NCI-H2196 treated with DMSO at 0.1 percent for 48 hours (cell line): ENCODE data around the gene FDX2.
"Not testable (repeated sequence)": the region's sequence is repeated elsewhere in the genome, so short reads cannot be mapped to it uniquely, and the experiment has no call there.

Experiments used
- DNase-seq: peaks from one replicate; lab custom pipeline; 2025; ENCODE audit not compliant: unreplicated experiment; lab: John Stamatoyannopoulos, UW

The FDX2 gene

DNA sequence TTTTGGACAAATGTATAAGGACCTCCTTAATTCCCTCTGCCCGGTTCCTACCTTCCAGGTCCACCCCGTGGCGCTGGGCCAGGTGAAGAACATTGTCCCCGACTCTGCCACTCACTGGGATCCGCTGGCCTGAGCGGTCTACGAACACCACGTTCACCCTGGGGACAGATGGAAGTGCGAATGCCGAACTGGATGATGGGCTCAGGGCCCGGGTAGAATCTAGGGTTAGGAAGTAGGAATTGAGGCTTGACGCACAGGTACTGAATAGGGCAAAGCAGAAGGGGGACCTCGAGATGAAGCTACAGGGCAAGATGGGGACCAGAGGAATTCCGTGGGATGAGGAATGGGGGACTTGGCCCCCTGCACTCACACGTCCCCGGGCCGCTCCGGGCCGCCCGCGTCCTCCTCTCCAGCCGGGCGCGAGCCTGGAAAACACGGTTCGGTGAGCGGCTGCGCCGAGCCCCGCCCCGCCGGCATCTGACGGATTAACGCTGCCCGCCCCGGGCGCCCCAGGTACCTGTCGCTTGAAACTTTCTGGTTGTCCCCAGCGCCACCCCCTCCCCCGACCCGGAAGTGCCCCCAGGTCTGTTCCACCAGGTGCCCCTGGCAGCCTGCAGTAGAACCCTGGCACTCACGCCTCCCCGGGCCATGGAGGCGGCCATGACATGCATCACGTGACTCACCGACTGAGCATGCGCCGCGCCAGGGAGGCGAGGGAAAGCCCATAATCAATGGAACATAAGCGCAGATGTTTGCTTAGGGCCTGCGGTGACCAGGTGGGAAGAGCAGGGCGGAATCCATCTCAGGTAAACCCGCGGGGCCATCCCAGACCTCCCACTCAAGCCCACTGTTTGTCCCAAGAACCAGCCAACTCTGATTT lies at the start of gene FDX2:
Gene FDX2, minus strand, starts transcription at position 681 of the 880 bp plus-strand sequence. Its CDS starts 19 bp downstream, at position 662.
- DNase-seq, result peak; percentile 82

DNA sequence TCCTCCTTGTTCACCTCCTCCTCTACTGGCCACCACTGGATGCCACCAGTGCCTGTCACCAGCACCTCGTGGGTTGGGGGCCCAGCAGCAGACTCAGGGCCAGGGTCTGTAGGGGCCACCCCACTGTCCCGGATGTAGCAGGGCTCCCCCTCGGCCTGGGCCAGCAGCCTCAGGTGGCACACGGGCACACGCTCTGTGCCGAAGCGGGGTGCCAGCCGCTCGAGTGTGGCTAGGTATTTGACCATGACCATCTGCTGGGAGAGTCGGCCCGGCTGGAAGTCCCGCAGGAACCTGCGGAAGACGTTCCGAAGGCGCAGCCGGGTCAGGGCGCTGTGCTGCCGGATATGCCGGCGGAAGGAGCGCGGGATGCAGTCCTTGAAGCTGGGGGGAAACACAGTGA lies 49.7 kb upstream of the FDX2 start:
- DNase-seq, result no peak

DNA sequence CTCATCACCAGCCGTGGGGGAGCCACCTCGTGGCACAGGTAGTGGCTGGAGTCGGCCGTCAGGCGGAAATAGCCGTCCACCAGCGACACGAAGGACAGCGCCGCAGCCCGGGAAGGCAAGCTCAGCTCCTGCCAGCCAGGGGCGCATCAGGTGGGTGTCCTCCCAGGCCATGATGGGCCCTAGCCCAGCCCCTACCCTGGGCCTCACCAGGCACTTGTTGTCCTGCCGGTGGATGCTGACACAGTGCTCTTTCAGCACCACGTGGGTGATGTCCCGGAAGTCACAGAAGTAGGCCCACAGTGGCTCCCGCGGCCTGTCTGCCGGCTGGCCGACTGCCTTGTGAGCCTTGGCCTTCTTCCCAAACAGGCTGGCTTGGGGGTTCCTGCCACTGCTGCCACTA lies 48.8 kb upstream of the FDX2 start:
- DNase-seq, result no peak

- no peak for DNase-seq
Measured at GRCh38 chr19:10363789-10364281, 48.0 kb upstream of the FDX2 start.

DNA sequence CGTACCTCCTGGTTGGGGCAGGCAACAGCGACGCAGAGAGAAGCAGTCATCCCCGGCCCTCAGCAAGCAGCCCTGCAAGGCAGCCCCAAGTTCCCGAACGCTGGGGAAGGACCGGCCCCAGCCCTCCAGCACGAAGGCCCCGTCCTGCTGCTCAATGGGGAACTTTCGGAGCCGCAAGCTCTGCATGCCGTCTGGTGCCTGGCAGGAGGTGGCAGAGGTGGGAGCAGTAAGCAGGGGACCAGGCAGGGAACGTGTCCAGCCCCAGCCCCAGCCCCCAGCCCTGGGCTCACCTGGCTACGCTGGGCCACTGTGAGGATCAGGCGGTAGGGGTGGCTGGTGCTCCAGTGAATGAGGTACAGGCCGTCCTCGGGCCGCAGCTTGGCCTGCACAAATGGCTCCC lies 46.4 kb upstream of the FDX2 start:
- DNase-seq, result no peak

- no peak for DNase-seq
Measured at GRCh38 chr19:10361569-10362011, 45.8 kb upstream of the FDX2 start.

GRCh38 chr19:10356431-10356830 lies 40.6 kb upstream of the FDX2 start:
- no peak for DNase-seq

DNA sequence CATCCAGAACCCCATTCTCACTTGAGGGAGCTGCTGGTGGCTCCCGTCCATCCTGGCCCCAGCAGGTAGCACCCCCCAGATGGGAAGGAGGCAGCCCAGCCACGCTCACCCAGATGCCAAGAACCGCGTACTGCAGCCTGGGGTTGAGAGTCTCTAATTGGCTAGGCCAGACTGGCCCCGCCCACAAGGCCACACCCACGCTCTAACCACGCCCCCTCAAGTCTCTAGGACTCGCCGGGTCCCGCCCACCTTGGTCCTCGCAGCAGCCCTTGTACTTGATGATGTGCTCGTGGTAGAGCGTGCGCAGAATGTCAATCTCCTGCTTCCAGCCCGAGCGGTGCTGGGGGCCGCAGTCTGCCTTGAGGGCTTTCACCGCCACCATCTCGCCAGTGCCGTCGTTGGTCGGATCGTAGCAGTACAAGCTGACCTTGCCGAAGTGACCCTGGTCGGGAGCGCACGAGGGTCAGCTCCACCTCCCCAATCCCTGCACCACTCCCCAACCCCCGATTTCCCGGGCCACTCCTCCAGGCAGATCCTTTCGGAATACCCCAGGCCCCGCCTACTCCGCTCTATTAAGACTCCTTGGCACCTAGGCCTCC lies 38.1 kb upstream of the FDX2 start:
- DNase-seq, result no peak

DNA sequence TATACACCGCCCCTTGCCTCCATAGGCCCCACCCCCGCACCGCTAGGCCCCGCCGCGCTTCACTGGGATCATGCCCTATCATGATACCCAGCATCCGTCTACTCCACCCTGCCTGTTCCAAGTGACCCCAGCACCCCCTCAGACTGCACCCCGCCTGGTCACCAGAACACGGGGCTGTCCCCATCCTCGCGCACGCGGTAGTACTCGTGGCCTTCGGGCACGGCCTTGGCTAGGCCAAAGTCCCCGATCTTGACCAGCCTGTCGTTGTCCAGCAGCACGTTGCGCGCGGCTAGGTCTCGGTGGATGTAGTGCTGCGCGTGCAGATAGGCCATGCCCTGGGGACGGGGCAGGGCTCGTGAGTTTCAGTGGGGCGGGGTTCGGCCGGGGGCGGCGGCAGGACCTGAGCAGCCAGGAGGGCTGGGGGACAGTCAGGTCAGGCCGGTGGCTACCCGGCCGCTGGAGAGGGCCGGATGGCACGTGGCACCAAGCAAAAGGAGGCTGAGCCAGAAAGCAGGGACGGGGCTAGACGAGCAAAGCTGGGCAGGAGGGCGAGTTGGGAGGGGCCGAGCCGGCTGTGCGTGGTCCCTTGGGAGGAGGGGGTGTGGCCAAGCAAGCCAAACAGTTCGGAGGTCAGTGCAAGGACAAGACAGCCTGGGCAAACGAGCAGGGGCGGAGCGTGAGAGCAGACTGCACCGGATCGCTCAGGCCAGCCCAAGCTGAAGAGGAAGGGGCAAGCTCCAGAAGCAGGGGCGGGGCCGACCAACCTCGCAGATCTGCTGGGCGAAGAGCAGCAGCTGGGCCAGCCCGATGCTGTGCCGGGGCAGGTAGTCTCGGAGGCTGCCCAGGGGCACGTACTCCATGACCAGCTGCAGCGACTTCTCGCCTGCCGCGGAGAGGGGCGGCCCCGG lies 37.2 kb upstream of the FDX2 start:
- DNase-seq, result no peak

- DNase-seq, result no peak
Measured at GRCh38 chr19:10346509-10346908, 30.7 kb upstream of the FDX2 start.

DNA sequence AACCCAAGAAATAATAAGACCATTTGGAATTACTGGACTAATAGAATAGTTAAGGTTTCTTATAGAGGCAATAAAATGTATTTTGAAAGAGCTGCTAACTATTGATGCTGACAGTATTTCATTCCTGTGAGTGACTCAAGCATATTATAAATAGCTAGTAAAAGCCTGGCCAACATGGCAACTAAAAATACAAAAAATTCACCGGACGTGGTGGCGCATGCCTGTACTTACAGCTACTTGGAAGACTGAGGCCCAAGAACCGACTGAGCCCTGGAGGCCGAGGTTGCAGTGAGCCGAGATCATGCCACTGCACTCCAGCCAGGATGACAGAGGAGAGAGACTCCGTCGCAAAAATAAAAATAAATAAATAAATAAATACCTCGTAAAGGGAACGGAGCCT lies 29.0 kb upstream of the FDX2 start:
- no peak for DNase-seq

- no peak for DNase-seq
Measured at GRCh38 chr19:10343495-10343894, 27.7 kb upstream of the FDX2 start.

- no peak for DNase-seq
Measured at GRCh38 chr19:10339977-10340376, 24.2 kb upstream of the FDX2 start.

DNA sequence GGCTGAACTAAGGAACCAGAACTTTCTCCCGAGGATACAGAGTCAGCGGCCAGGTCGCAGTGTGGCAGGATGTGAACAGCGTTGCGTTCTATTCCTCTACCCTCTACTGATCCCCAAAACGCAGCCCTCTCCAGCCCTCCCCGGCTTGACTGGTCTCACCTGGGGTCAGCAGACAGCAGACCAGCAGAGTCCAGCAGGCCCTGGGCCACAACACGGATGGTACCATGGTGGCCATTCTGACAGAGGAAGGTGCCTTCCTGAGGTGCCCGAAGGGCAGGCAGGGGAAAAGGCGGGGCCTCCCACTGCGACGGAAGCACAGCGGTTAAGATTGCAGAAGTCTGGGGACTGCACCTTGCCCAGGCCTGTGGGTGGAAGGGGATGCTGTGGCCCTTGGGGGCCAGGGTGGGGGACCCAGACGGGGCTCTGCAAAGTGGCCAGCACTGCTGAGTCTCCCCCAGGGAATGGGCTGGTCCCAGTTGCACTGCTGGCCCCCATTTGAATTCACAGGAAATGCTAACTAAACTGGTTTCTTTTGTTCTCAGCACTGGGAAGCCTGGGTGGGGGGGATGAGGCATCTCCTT lies 23.7 kb upstream of the FDX2 start, which contains the start of gene ICAM3:
Gene ICAM3, minus strand, starts transcription at position 245 of the 581 bp plus-strand sequence. Its CDS starts 10 bp downstream, at position 235.
- DNase-seq, result no peak

- no peak for DNase-seq
Measured at GRCh38 chr19:10338940-10339339, 23.1 kb upstream of the FDX2 start.

DNA sequence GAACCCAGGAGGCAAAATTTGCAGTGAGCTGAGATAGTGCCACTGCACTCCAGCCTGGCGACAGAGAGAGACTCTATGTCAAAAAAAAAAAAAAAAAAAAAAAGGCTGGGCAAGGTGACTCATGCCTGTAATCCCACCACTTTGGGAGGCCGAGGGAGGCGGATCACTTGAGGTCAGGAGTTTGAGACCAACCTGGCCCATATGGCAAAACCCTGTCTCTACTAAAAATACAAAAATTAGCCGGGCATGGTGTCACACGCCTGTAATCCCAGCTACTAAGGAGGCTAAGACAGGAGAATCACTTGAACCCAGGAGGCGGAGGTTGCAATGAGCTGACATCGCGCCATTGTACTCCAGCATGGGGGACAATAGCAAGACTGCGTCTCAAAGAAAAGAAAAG lies 20.9 kb upstream of the FDX2 start:
- not testable (repeated sequence) for DNase-seq

- DNase-seq, result no peak
Measured at GRCh38 chr19:10335352-10335985, 19.7 kb upstream of the FDX2 start.

GRCh38 chr19:10334588-10335351 lies 19.0 kb upstream of the FDX2 start:
- DNase-seq, result peak; percentile 85

- DNase-seq, result no peak
Measured at GRCh38 chr19:10333758-10334587, 18.2 kb upstream of the FDX2 start.
